Transverse colon (tissue), 4 donors: ENCODE results near the gene GALNT12. TPM values are rescaled to one million over a fixed set of nuclear protein-coding genes. Genes with fewer than 3 reads are reported as not detected.

Source experiments
- DNase-seq: peaks from one replicate; pipeline ENCODE4 v3.0.0-alpha.2; 2019
- H3K27ac ChIP-seq, 4 donors: fragments of 200-600 bp; sonication (generic); 2 replicates each; pipeline ENCODE4 v1.5.1; 2016 to 2018; ENCODE audit warnings: inconsistent platforms in 4 of 4
- H3K27me3 ChIP-seq: fragments of 200-600 bp; sonication (generic); 2 replicates; pipeline ENCODE4 v1.5.1; 2017; ENCODE audit warnings: inconsistent platforms
- H3K36me3 ChIP-seq, 4 donors: fragments of 200-600 bp; sonication (generic); 2 replicates each; pipeline ENCODE4 v1.5.1; 2017 to 2019; ENCODE audit warnings: inconsistent platforms in 4 of 4
- H3K4me1 ChIP-seq, 4 donors: fragments of 200-600 bp; sonication (generic); 2 replicates each; pipeline ENCODE4 v1.5.1; 2017 to 2020; ENCODE audit warnings: inconsistent platforms in 4 of 4
- H3K4me3 ChIP-seq, 4 donors: fragments of 200-600 bp; sonication (generic); 1 replicate in 1 of 4; 2 replicates in 3 of 4; pipeline versions ENCODE4 v1.5.1 to v1.6.1; 2017 to 2019; ENCODE audit warnings: inconsistent platforms in 4 of 4
- H3K9me3 ChIP-seq, 2 donors: fragments of 200-600 bp; sonication (generic); 2 replicates each; pipeline ENCODE4 v1.5.1; 2017 to 2019; ENCODE audit warnings: inconsistent platforms in 2 of 2
- EP300 ChIP-seq: sonication (generic); formaldehyde crosslinking; IDR thresholded peaks from one replicate; pipeline ENCODE4 v1.6.1; 2017; ENCODE audit warnings: antibody characterized with exemption, low read depth
- POLR2A ChIP-seq: fragments of 450-650 bp; IDR thresholded peaks from one replicate; pipeline ENCODE4 v1.6.1; 2016; ENCODE audit warnings: antibody characterized with exemption, mild to moderate bottlenecking, moderate library complexity
- POLR2AphosphoS5 ChIP-seq, 3 donors: sonication (generic); formaldehyde crosslinking; IDR thresholded peaks; one replicate each; pipeline ENCODE4 v1.6.1; 2016; ENCODE audit warnings: antibody characterized with exemption in 3 of 3
- WGBS, 2 donors: methylation state at CpG; one replicate each; pipeline ENCODE4 v1.1.5; 2018; ENCODE audit warnings: low coverage in 1 of 2; 5-methylcytosine and 5-hydroxymethylcytosine counted together
- in situ Hi-C, 4 donors: fragments of 200-750 bp; cut with MboI; loops; one replicate each; pipeline versions ENCODE4 v1.15.0 to v1.15.1; 2017; ENCODE audit warnings: low sequenced_read_pairs in 3 of 4, low pct_ligation_motif_present in 1 of 4, low pct_unique_long_range_greater_than_20kb in 1 of 4
- intact Hi-C: fragments of 100-400 bp; cut with DNase I; formaldehyde crosslinking; loops from one replicate; pipeline ENCODE4 v1.15.1; 2023; ENCODE audit warnings: low total_unique reads
- total RNA-seq, 4 donors: library from RNA; depleted of rRNA; stranded (reverse); fragments of >200 nt; gene quantifications; one replicate each; pipeline ENCODE4 v1.1.0, GENCODE V29; 2016
- TF ChIP-seq, protein P1 (sequence below), 5 experiments: fragments of 200-600 bp in 3 of 5; fragments of 450-650 bp in 2 of 5; sonication (generic) in 3 of 5; IDR thresholded peaks; 1 replicate in 2 of 5; 2 replicates in 3 of 5; pipeline ENCODE4 v1.5.1; 2016 to 2017; ENCODE audit warnings: antibody characterized with exemption in 5 of 5, inconsistent platforms in 3 of 5, mild to moderate bottlenecking in 2 of 5, moderate library complexity in 1 of 5

The GALNT12 gene
- total RNA-seq, 4 donors from 2014 or later: 79.7 to 174 (median 120) TPM

- H3K27me3 ChIP-seq: no peaks in the 10 kb centered on the region
- in situ Hi-C loops: loop anchor here (10.0 to 25.0 kb wide), 4 partner anchors 134 to 284 kb away; no protein-coding TSS in a partner anchor
- no peak for DNase-seq
- TF ChIP-seq EP300: no peak
- TF ChIP-seq POLR2A: no peak
- TF ChIP-seq, protein P1, sequence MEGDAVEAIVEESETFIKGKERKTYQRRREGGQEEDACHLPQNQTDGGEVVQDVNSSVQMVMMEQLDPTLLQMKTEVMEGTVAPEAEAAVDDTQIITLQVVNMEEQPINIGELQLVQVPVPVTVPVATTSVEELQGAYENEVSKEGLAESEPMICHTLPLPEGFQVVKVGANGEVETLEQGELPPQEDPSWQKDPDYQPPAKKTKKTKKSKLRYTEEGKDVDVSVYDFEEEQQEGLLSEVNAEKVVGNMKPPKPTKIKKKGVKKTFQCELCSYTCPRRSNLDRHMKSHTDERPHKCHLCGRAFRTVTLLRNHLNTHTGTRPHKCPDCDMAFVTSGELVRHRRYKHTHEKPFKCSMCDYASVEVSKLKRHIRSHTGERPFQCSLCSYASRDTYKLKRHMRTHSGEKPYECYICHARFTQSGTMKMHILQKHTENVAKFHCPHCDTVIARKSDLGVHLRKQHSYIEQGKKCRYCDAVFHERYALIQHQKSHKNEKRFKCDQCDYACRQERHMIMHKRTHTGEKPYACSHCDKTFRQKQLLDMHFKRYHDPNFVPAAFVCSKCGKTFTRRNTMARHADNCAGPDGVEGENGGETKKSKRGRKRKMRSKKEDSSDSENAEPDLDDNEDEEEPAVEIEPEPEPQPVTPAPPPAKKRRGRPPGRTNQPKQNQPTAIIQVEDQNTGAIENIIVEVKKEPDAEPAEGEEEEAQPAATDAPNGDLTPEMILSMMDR (IDR thresholded peaks at IDR 0.05): no peak
- no peak for TF ChIP-seq POLR2AphosphoS5 (IDR thresholded peaks at IDR 0.05)
- no peak overlapping the region for H3K4me3 ChIP-seq
- peaks cover 0 to 16% (median 10%) of the 10 kb centered on the region in 4 donors for H3K4me1 ChIP-seq
- 86 to 90% methylated on average over 1 to 2 of the region's 2 CpGs for WGBS, 2 donors
- intact Hi-C loops: no loop called here
- H3K9me3 ChIP-seq: no peaks in the 10 kb centered on the region
- H3K27ac ChIP-seq: no peak overlapping the region
- no peaks in the 10 kb centered on the region for H3K36me3 ChIP-seq
Measured at GRCh38 chr9:98852961-98853360, 45.5 kb downstream of the GALNT12 start.

DNA sequence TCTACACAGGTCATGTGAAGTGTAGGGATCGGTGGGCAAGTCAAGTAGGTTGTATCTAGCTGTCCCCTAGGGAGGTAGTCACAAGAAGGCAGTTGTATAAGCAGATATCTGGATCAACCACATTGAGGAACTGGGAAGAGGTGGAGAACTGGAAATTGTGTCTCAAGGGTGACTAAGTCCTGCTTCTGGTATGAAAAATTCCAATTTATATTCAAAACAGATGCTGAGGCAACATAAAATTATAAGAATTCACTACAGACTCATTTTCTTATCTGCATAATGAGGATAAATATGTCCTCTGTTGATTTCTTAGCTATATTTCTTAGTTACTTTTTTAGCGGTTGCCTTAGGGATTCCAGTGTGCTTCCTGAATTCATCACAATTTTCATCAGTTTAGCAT, 46.8 kb downstream of the GALNT12 start:
- no peak for TF ChIP-seq POLR2AphosphoS5 (IDR thresholded peaks at IDR 0.05)
- TF ChIP-seq EP300: no peak
- TF ChIP-seq, protein P1 (IDR thresholded peaks at IDR 0.05): no peak
- TF ChIP-seq POLR2A: no peak
- 89 to 100% methylated on average over 2 of the region's 2 CpGs for WGBS, 2 donors
- H3K4me3 ChIP-seq: no peak overlapping the region
- no peaks in the 10 kb centered on the region for H3K36me3 ChIP-seq
- no peak overlapping the region for H3K27ac ChIP-seq
- DNase-seq: no peak
- no peaks in the 10 kb centered on the region for H3K9me3 ChIP-seq
- intact Hi-C loops: no loop called here
- in situ Hi-C loops: loop anchor here (10.0 to 25.0 kb wide), 4 partner anchors 133 to 283 kb away; no protein-coding TSS in a partner anchor
- no peaks in the 10 kb centered on the region for H3K27me3 ChIP-seq
- peaks cover 0 to 7% (median 2%) of the 10 kb centered on the region in 4 donors for H3K4me1 ChIP-seq

DNA sequence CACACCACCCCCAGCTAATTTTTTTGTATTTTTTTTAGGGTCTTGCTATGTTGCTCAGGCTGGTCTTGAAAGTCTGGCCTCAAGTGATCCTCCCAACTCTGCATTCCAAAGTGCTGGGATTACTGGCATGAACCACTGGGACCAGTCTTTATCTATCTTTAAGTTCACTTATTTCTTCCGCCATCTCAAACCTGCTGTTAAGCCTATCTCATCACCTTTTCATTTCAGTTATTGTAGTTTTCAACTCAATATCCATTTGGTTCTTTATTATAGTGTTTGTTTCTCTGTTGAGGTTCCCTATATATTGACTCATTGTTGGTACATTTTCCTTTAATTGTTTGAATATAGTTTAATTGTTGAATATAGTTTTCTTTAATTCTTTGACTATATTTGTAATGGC, 48.1 kb downstream of the GALNT12 start:
- no peaks in the 10 kb centered on the region for H3K27me3 ChIP-seq
- H3K4me1 ChIP-seq: peaks cover 0 to 7% (median 0%) of the 10 kb centered on the region in 4 donors
- no peak overlapping the region for H3K4me3 ChIP-seq
- no peak for DNase-seq
- intact Hi-C loops: no loop called here
- TF ChIP-seq POLR2AphosphoS5 (IDR thresholded peaks at IDR 0.05) (no peak), EP300 (no peak), POLR2A (no peak)
- TF ChIP-seq, protein P1 (IDR thresholded peaks at IDR 0.05): no peak
- in situ Hi-C loops: loop anchor here (5.0 to 25.0 kb wide), 6 partner anchors 132 to 292 kb away; no protein-coding TSS in a partner anchor
- 100% methylated on average over 1 of the region's 1 CpG for WGBS, 2 donors
- H3K9me3 ChIP-seq: no peaks in the 10 kb centered on the region
- H3K27ac ChIP-seq: no peak overlapping the region
- H3K36me3 ChIP-seq: no peaks in the 10 kb centered on the region

- no peak for DNase-seq
- Histone ChIP-seq H3K27me3 (no peaks in the 10 kb centered on the region), H3K27ac (no peak overlapping the region), H3K4me3 (no peak overlapping the region), H3K36me3 (no peaks in the 10 kb centered on the region), H3K9me3 (no peaks in the 10 kb centered on the region), H3K4me1 (peaks cover 0 to 1% (median 0%) of the 10 kb centered on the region in 4 donors)
- in situ Hi-C loops: loop anchor here (5.0 to 25.0 kb wide), 6 partner anchors 130 to 290 kb away; no protein-coding TSS in a partner anchor
- no peak for TF ChIP-seq POLR2A
- TF ChIP-seq, protein P1 (IDR thresholded peaks at IDR 0.05): no peak
- no peak for TF ChIP-seq EP300
- TF ChIP-seq POLR2AphosphoS5 (IDR thresholded peaks at IDR 0.05): no peak
- 85 to 91% methylated on average over 3 to 5 of the region's 5 CpGs for WGBS, 2 donors
- intact Hi-C loops: no loop called here
Measured at GRCh38 chr9:98856982-98857381, 49.5 kb downstream of the GALNT12 start.
